ENCODE results near the gene HNRNPH3.

Gene HNRNPH3

GRCh38 chr10:68301301-68301700 lies 30.6 kb upstream of the HNRNPH3 start:
- ChIA-PET CTCF (interaction anchor here (0.8 to 5.2 kb wide), 32 partner anchors 8 to 604 kb away, joined by 3 to 97 read pairs (median 6); partner anchors contain the start of gene ATOH7), POLR2A (no interaction called here)
- TF ChIP-seq, protein P1, sequence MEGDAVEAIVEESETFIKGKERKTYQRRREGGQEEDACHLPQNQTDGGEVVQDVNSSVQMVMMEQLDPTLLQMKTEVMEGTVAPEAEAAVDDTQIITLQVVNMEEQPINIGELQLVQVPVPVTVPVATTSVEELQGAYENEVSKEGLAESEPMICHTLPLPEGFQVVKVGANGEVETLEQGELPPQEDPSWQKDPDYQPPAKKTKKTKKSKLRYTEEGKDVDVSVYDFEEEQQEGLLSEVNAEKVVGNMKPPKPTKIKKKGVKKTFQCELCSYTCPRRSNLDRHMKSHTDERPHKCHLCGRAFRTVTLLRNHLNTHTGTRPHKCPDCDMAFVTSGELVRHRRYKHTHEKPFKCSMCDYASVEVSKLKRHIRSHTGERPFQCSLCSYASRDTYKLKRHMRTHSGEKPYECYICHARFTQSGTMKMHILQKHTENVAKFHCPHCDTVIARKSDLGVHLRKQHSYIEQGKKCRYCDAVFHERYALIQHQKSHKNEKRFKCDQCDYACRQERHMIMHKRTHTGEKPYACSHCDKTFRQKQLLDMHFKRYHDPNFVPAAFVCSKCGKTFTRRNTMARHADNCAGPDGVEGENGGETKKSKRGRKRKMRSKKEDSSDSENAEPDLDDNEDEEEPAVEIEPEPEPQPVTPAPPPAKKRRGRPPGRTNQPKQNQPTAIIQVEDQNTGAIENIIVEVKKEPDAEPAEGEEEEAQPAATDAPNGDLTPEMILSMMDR (IDR thresholded peaks at IDR 0.05; ENCODE audit: control extremely low read depth, extremely low read depth, low read depth, missing control alignments), result no peak
- no peak for DNase-seq (ENCODE audit: extremely low spot score)

DNA sequence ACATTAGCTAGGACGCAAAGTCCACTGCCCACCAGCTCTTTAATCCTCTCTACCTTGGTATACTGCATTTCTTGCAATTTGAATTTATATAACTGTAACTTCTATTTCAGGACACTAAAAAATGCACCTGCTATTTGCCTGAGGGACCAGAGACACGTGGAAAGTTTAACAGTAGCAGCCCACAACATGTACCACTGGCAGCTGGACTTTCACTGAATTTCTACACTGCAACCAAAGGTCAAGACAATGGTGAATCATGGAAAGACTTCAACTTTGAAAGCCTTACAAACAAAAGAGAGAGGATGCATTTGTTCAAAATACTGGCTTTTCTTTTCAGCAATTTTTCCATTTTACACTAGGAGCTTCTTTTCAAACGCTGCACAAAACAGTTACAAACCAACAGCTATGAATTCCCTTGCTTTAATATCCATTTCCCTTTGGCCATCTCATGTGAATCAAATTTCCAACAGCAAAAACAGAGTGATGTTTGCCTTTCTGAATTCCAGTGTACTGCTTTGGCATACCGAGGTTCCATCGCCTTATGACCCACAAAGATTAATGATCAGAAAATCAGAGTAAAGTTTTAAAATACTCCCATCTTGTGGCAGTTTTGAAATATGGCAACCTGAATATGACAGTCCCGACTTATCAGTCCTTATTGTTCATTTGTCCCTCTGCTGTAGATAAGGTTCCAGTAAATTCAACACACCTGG lies 29.9 kb upstream of the HNRNPH3 start:
- ChIA-PET POLR2A (no interaction called here), CTCF (interaction anchor here (0.8 to 5.2 kb wide), 38 partner anchors 9 to 605 kb away, joined by 3 to 97 read pairs (median 5); partner anchors contain the start of gene ATOH7)
- DNase-seq (ENCODE audit: extremely low spot score), result peak; percentile 45
- TF ChIP-seq, protein P1 (IDR thresholded peaks at IDR 0.05; ENCODE audit: control extremely low read depth, extremely low read depth, low read depth, missing control alignments), result peak; percentile 42

GRCh38 chr10:68302503-68302823 lies 29.4 kb upstream of the HNRNPH3 start:
- TF ChIP-seq, protein P1 (IDR thresholded peaks at IDR 0.05; ENCODE audit: control extremely low read depth, extremely low read depth, low read depth, missing control alignments), result no peak
- no peak for DNase-seq (ENCODE audit: extremely low spot score)
- CTCF ChIA-PET, result interaction anchor here (0.8 to 5.2 kb wide), 27 partner anchors 8 to 605 kb away, joined by 3 to 97 read pairs (median 5); partner anchors contain the start of gene ATOH7
- POLR2A ChIA-PET, result no interaction called here

GRCh38 chr10:68302871-68303270 lies 29.0 kb upstream of the HNRNPH3 start:
- CTCF ChIA-PET, result interaction anchor here (0.8 to 5.2 kb wide), 22 partner anchors 8 to 606 kb away, joined by 3 to 97 read pairs (median 5); no protein-coding TSS in a partner anchor
- no peak for DNase-seq (ENCODE audit: extremely low spot score)
- TF ChIP-seq, protein P1 (IDR thresholded peaks at IDR 0.05; ENCODE audit: control extremely low read depth, extremely low read depth, low read depth, missing control alignments), result no peak
- POLR2A ChIA-PET, result no interaction called here

- no peak for DNase-seq (ENCODE audit: extremely low spot score)
- ChIA-PET CTCF (interaction anchor here (1.3 to 4.9 kb wide), 10 partner anchors 10 to 515 kb away, joined by 3 to 97 read pairs (median 9); no protein-coding TSS in a partner anchor), POLR2A (no interaction called here)
- TF ChIP-seq, protein P1 (IDR thresholded peaks at IDR 0.05; ENCODE audit: control extremely low read depth, extremely low read depth, low read depth, missing control alignments), result no peak
Observed at GRCh38 chr10:68303849-68304412, 27.9 kb upstream of the HNRNPH3 start.

DNA sequence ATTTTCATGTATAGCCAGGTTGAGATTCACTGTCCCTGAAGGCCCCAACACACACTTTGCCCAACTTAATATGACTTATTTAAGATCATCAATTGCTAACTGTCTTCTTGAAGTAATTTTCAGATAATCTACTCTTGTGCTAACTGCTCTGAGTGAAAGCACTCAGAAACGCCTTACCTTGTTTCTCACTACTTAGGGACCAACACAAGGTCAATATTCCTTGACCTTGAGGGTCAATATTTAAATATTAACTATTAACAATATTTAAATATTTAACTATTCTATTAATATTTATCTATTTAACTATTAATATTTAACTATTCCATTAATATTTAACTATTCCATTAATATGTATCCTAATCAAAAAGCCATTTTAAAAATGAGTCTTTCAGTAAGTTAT lies 26.0 kb upstream of the HNRNPH3 start:
- POLR2A ChIA-PET, result no interaction called here
- CTCF ChIA-PET, result interaction anchor here (1.2 to 2.2 kb wide), 3 partner anchors 11 to 517 kb away, joined by 3 to 8 read pairs (median 4); no protein-coding TSS in a partner anchor
- DNase-seq (ENCODE audit: extremely low spot score), result no peak

More for the DNA sequence above, 26.0 kb upstream of the HNRNPH3 start:
- TF ChIP-seq, protein P1 (IDR thresholded peaks at IDR 0.05; ENCODE audit: control extremely low read depth, extremely low read depth, low read depth, missing control alignments), result no peak

All from GM10248 (cell line).